GOT3 (cell line): ENCODE results near the gene ZNG1B.
"Not testable (repeated sequence)": the region's sequence is repeated elsewhere in the genome, so short reads cannot be mapped to it uniquely, and the experiment has no call there.

Experiments
- DNase-seq: peaks from one replicate; lab custom pipeline; 2025; ENCODE audit warnings: mixed read lengths; lab: John Stamatoyannopoulos, UW

Gene ZNG1B

GRCh38 chr2:113437508-113438465, at the start of gene ZNG1B:
Gene ZNG1B (plus strand): TSS chr2:113437691. CDS start chr2:113437869, 178 bp downstream.
- not testable (repeated sequence) for DNase-seq

GRCh38 chr2:113390124-113390849, 47.2 kb upstream of the ZNG1B start:
- no peak for DNase-seq

GRCh38 chr2:113391073-113391472, 46.4 kb upstream of the ZNG1B start:
- DNase-seq: no peak

GRCh38 chr2:113406114-113406513, 31.4 kb upstream of the ZNG1B start:
- DNase-seq: no peak

GRCh38 chr2:113407446-113408099, 29.9 kb upstream of the ZNG1B start:
- DNase-seq: no peak

- DNase-seq: not testable (repeated sequence)
Observed at GRCh38 chr2:113411725-113412352, 25.7 kb upstream of the ZNG1B start.

- DNase-seq: not testable (repeated sequence)
Observed at GRCh38 chr2:113412774-113413173, 24.7 kb upstream of the ZNG1B start.

GRCh38 chr2:113431773-113432172, 5.7 kb upstream of the ZNG1B start:
- not testable (repeated sequence) for DNase-seq

- DNase-seq: not testable (repeated sequence)
Observed at GRCh38 chr2:113433468-113433867, 4.0 kb upstream of the ZNG1B start.

- not testable (repeated sequence) for DNase-seq
Observed at GRCh38 chr2:113465770-113466169, 28.3 kb downstream of the ZNG1B start.

GRCh38 chr2:113476688-113477368, 39.3 kb downstream of the ZNG1B start:
- DNase-seq: not testable (repeated sequence)

GRCh38 chr2:113496527-113496926, 59.0 kb downstream of the ZNG1B start:
- not testable (repeated sequence) for DNase-seq

- not testable (repeated sequence) for DNase-seq
Observed at GRCh38 chr2:113498365-113498764, 60.9 kb downstream of the ZNG1B start, which contains the start of gene FOXD4L1. Gene FOXD4L1 (plus strand): TSS chr2:113498665. CDS start chr2:113499257, 592 bp downstream.

- DNase-seq: not testable (repeated sequence)
Observed at GRCh38 chr2:113499019-113499885, 61.8 kb downstream of the ZNG1B start.

GRCh38 chr2:113499886-113500722, 62.6 kb downstream of the ZNG1B start:
- not testable (repeated sequence) for DNase-seq

GRCh38 chr2:113500723-113501038, 63.2 kb downstream of the ZNG1B start:
- not testable (repeated sequence) for DNase-seq

GRCh38 chr2:113502216-113503093, 65.0 kb downstream of the ZNG1B start:
- DNase-seq: not testable (repeated sequence)
